D721Med (cell line): ENCODE data around the gene IQSEC1.

Experiments
- DNase-seq: peaks from one replicate; pipeline ENCODE4 v3.0.0; 2011; ENCODE audit warnings: low spot score; ENCODE audit not compliant: insufficient read length
- FAIRE-seq: peaks from 2 replicates; lab custom pipeline; 2011; peaks lifted over from hg19 to GRCh38; lab: Jason Lieb, UNC
- TF ChIP-seq, protein P1 (sequence below): IDR thresholded peaks from 2 replicates; pipeline ENCODE4 v1.5.1; 2012; ENCODE audit warnings: mild to moderate bottlenecking, control low read depth; ENCODE audit not compliant: insufficient read depth; ENCODE audit errors: missing control alignments

Gene IQSEC1

DNA sequence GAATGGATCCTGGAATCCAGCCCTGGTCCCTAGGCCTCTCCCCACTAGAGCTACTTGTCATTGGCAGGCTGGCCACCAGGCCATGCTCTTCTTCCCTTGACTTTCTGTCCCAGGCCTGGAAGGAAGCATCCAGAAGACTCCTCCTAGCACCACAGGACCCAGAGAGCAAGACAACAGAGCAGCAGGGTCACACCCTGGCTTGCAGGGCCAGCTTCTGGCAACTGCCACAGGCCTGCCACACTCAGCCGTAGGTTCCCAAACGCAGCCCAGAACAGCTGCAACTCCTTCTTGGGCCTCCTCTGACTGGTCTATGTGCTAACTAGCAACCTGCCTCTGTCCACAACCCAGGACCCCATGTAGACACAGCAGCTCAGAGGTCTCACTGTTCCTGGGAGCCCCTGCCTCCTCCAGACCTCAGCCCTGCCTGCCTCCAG is 195.1 kb downstream of the IQSEC1 start:
- TF ChIP-seq, protein P1, sequence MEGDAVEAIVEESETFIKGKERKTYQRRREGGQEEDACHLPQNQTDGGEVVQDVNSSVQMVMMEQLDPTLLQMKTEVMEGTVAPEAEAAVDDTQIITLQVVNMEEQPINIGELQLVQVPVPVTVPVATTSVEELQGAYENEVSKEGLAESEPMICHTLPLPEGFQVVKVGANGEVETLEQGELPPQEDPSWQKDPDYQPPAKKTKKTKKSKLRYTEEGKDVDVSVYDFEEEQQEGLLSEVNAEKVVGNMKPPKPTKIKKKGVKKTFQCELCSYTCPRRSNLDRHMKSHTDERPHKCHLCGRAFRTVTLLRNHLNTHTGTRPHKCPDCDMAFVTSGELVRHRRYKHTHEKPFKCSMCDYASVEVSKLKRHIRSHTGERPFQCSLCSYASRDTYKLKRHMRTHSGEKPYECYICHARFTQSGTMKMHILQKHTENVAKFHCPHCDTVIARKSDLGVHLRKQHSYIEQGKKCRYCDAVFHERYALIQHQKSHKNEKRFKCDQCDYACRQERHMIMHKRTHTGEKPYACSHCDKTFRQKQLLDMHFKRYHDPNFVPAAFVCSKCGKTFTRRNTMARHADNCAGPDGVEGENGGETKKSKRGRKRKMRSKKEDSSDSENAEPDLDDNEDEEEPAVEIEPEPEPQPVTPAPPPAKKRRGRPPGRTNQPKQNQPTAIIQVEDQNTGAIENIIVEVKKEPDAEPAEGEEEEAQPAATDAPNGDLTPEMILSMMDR, result no peak
- FAIRE-seq (no peak), DNase-seq (no peak)

DNA sequence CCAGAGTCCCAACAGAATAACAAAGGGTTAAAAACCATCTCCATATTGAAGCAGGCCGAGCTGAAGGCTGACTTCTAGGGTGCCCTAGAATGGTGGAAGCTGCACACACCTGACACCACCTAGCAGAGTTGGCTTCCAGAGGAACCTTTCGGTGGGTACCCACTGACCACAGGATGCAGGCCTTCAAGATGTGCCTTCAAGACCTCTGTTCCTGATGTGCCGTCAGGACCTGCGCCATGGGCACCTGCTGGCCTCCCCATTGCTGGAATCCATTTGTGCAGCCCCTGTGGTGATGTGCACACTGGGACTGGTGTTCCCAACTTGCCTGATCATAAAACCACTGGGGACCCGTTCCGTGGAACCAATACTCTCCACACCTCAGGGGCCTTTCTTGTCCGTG is 196.2 kb downstream of the IQSEC1 start:
- TF ChIP-seq, protein P1, result no peak
- DNase-seq, result no peak
- no peak for FAIRE-seq

DNA sequence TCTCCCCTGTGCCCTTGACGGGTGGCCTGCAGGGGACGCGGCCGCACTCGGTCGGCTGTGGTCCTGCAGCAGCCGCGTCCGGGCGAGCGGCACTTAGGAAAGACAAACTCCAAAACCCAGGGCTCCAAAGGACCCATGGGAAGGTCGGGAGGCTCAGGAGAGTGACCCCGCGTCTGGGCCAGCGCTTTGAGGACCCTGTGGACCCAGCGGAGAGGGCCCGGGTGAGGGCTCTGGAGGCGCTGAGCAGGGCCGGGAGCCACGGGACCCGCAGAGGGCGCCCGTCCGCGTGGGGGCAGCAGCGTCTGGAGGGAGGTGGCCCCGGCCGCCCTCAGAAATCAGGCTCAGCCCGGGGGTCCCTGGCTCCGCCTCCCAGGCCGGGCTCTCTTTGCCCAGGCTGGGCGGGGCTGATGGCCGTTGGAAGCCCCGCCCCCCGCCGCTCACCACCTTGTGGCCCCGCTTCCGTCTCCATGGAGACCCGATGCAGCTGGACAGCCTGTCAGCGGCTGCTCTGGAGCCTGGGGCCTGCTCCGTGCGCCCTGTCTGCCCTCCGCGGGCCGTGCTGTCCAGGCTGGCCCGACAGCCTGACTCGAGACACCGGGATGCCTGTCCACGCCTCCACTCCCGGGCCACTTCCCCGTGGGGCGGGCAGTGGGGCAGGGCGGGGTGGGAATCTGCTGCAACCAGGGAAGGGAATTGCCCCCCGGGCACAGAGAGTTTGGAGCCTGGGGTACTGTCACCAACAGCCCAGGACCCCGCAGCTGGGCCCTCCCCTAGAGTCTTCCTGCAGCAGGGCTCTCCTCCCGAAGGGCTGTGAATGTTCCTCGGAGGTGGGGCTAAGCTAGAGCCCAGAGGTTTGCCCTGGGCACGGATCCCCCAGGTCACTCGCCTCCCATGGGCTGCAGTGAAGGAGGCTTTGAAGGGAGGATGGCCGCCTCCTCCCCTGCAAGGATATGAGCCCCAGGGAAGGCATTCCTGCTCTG is 197.1 kb downstream of the IQSEC1 start:
- TF ChIP-seq, protein P1, result no peak
- FAIRE-seq (no peak), DNase-seq (no peak)

- TF ChIP-seq, protein P1, result no peak
- no peak for DNase-seq
- no peak for FAIRE-seq
Measured at GRCh38 chr3:12871404-12871983, 201.7 kb downstream of the IQSEC1 start.

DNA sequence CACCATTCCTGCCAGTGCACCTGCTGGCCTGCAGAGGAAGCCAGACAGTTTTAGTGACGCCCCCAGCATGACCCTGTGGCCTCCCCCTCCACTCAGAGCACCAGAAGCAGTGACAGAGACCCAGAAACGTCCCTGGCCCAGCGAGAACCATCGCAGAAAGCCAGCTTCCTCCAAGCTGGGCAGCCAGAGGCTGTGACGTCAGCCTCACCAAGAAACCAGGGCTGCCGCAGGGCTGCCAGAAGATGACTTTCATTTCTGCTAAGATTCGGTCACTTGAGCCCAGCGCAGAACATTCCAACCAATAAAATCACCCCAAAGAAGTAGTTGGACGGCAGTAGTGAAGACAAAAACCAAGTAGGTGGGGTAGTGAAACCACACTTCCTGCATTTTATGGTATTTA is 202.3 kb downstream of the IQSEC1 start:
- TF ChIP-seq, protein P1, result no peak
- DNase-seq (no peak), FAIRE-seq (no peak)

GRCh38 chr3:12869035-12869621 is 204.1 kb downstream of the IQSEC1 start:
- TF ChIP-seq, protein P1, result no peak
- FAIRE-seq, result no peak
- DNase-seq, result no peak
